Lung (tissue), 12 donors: ENCODE results near the gene GSTA4. TPM values are rescaled to one million over a fixed set of nuclear protein-coding genes. Genes with fewer than 3 reads are reported as not detected.

Source experiments
- ATAC-seq: fragments of 200-7000 bp; cut with Tn5 transposase; one replicate; pipeline ENCODE4 v1.9.1; 2020; ENCODE audit warnings: moderate number of reproducible peaks; ENCODE audit not compliant: insufficient read depth, low FRiP score
- DNase-seq, 3 donors: peaks; one replicate each; pipeline ENCODE4 v3.0.0-alpha.2; 2013 to 2017
- H3K27ac ChIP-seq, 2 donors: one replicate each; pipeline ENCODE4 v1.5.1; 2013; ENCODE audit warnings: mild to moderate bottlenecking in 2 of 2, moderate library complexity in 2 of 2, control low read depth in 1 of 2, inconsistent platforms in 1 of 2, low read depth in 1 of 2, low read length in 1 of 2
- H3K27me3 ChIP-seq, 3 donors: one replicate each; pipeline ENCODE4 v1.5.1; 2013; ENCODE audit warnings: low read length in 2 of 3; ENCODE audit not compliant: control insufficient read depth in 3 of 3, insufficient read depth in 3 of 3
- H3K36me3 ChIP-seq, 4 donors: one replicate each; pipeline ENCODE4 v1.5.1; 2013; ENCODE audit warnings: low read length in 4 of 4, mild to moderate bottlenecking in 1 of 4, moderate library complexity in 1 of 4; ENCODE audit not compliant: control insufficient read depth in 4 of 4, insufficient read depth in 4 of 4
- H3K4me1 ChIP-seq, 5 donors: one replicate each; pipeline ENCODE4 v1.5.1; 2013; ENCODE audit warnings: low read length in 5 of 5, mild to moderate bottlenecking in 2 of 5, moderate library complexity in 1 of 5; ENCODE audit not compliant: control insufficient read depth in 5 of 5, insufficient read depth in 5 of 5
- H3K4me3 ChIP-seq: one replicate; pipeline ENCODE4 v1.5.1; 2013; ENCODE audit warnings: mild to moderate bottlenecking, control low read depth, moderate library complexity
- H3K9ac ChIP-seq, 2 donors: one replicate each; pipeline ENCODE4 v1.5.1; 2013; ENCODE audit warnings: low read length in 2 of 2, control low read depth in 1 of 2; ENCODE audit not compliant: insufficient read depth in 1 of 2
- H3K9me3 ChIP-seq, 4 donors: one replicate each; pipeline ENCODE4 v1.5.1; 2013; ENCODE audit warnings: low read length in 3 of 4, mild to moderate bottlenecking in 1 of 4, moderate library complexity in 1 of 4; ENCODE audit not compliant: control insufficient read depth in 4 of 4, insufficient read depth in 3 of 4
- CTCF ChIP-seq: IDR thresholded peaks from 2 replicates; pipeline ENCODE4 v1.5.1; 2012; ENCODE audit warnings: mild to moderate bottlenecking; ENCODE audit errors: control extremely low read depth, extremely low read depth
- WGBS, 2 donors: extraction: QIAGEN DNeasy Blood & Tissue Kit; methylation state at CpG; one replicate each; pipeline ENCODE4 v1.1.7; 2013; 5-methylcytosine and 5-hydroxymethylcytosine counted together
- polyA plus RNA-seq, 2 donors: library from polyadenylated mRNA; stranded (reverse); fragments of 200-250 nt; gene quantifications; one replicate each; pipeline ENCODE4 v1.2.1, GENCODE V29; 2013
- total RNA-seq, 2 donors: library from RNA; depleted of rRNA in 1 of 2; stranded (reverse); fragments of >200 nt in 1 of 2; gene quantifications; one replicate each; pipeline ENCODE4 v1.2.1, GENCODE V29; 2014 to 2021
- donor health status: control.
- donor health status: control.
- donor health status: Bipolar disorder and iron deficiency.
- donor health status: healthy.
- donor health status: DM: yes; HTN: yes; CAD: no.

GSTA4 gene
- total and polyA plus RNA-seq, 4 donors = 46.0 to 115 (median 89.2) TPM

- Histone ChIP-seq H3K4me3 (no peak overlapping the region), H3K4me1 (peaks cover 0 to 21% (median 2%) of the 10 kb centered on the region in 5 donors), H3K27ac (peak overlapping the region; percentile 20 to 70), H3K36me3 (peaks cover 0 to 6% (median 0%) of the 10 kb centered on the region in 4 donors), H3K9me3 (no peaks in the 10 kb centered on the region), H3K27me3 (no peaks in the 10 kb centered on the region), H3K9ac (no peak overlapping the region)
- no peak for TF ChIP-seq CTCF
- WGBS, 2 donors = 14 to 18% methylated on average over 21 of the region's 21 CpGs
- ATAC-seq = no peak
- peak; percentile 62 to 81 (median 80) for DNase-seq
These were observed 995 bp upstream of the GSTA4 start for GRCh38 chr6:52995913-52996645.

- Histone ChIP-seq H3K27me3 (no peaks in the 10 kb centered on the region), H3K36me3 (peaks cover 0 to 14% (median 3%) of the 10 kb centered on the region in 4 donors), H3K9ac (peak overlapping the region; percentile 95 to 96), H3K27ac (peak overlapping the region; percentile 87 to 93), H3K4me3 (peak overlapping the region; percentile 63), H3K9me3 (no peaks in the 10 kb centered on the region), H3K4me1 (peaks cover 0 to 21% (median 3%) of the 10 kb centered on the region in 5 donors)
- DNase-seq (no peak), ATAC-seq (peak; percentile 2)
- 0 to 1% methylated on average over 13 of the region's 13 CpGs for WGBS, 2 donors
- TF ChIP-seq CTCF = no peak
These were observed 320 bp downstream of the GSTA4 start for GRCh38 chr6:52994839-52995088.

- H3K9ac ChIP-seq = peak overlapping the region; percentile 95 to 96
- H3K27me3 ChIP-seq = no peaks in the 10 kb centered on the region
- H3K9me3 ChIP-seq = no peaks in the 10 kb centered on the region
- WGBS, 2 donors = 20% methylated on average over 32 of the region's 32 CpGs
- ATAC-seq (no peak), DNase-seq (peak; percentile 69 to 83 (median 77))
- TF ChIP-seq CTCF = no peak
- peak overlapping the region; percentile 87 to 93 for H3K27ac ChIP-seq
- peaks cover 0 to 14% (median 6%) of the 10 kb centered on the region in 4 donors for H3K36me3 ChIP-seq
- H3K4me3 ChIP-seq = peak overlapping the region; percentile 63
- H3K4me1 ChIP-seq = peaks cover 0 to 21% (median 3%) of the 10 kb centered on the region in 5 donors
These were observed 849 bp downstream of the GSTA4 start for GRCh38 chr6:52994031-52994838.
